GM10847 (cell line): ENCODE data around the gene MYL5.

Experiments used
- POLR2A ChIP-seq: IDR thresholded peaks from 2 replicates; pipeline ENCODE4 v1.6.1; 2011; ENCODE audit not compliant: insufficient read length; ENCODE audit errors: extremely low read depth

MYL5 gene

GRCh38 chr4:651884-652642 lies 22.3 kb upstream of the MYL5 start:
- no peak for TF ChIP-seq POLR2A

DNA sequence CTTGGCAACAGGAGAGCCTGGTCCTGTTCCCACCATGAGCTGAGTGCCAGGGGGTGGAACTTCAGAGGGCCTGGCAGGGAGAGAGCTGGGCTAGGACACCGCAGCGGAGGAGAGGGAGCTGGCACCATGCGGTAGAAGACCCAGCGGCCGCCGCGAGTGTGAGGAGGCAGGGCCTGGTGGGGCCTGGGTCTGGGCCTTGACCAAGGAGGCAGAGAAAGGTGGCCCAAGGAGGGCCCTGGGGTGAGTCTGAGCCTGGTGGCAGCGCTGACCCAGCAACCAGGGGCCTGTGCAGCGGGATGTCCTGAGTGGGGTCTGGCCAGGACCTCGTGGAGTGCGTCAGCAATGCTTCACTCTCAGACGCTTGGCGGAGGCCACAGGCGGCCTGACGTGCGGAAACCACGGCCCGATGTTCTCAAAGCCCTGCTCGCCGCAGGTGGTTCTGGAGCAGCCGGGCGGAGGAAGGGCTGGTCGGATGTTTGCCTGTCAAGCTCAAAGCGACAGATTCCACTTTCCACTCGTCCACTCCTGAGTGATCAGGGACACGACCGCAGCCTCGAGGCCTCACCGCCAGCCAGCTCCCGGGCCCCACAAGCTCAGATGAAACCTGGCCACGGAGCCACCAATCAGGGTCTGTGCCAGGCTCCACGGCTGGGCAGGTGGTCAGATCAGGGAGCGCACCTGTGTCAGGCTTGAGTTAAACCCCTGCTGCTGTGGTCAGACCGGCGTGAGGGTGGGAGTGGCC lies 21.1 kb upstream of the MYL5 start:
- no peak for TF ChIP-seq POLR2A

- no peak for TF ChIP-seq POLR2A
These were observed 20.4 kb upstream of the MYL5 start for GRCh38 chr4:653831-654502.

DNA sequence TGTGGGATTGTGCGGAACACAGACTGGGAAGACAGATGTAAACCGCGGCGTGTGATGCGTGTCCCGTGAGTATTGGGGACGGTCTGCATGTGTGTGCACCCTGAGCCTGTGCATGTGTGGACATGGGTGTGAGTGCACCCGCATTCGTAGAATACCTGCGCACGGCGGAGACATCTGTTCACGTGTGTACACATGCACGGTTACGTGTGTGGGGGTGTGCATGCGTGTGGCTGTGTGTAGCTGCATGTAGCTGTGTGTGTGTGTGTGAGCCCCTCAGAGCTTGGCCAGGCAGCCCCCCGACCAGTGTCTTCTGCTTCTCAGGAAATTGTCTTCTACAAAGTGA lies 19.9 kb upstream of the MYL5 start:
- no peak for TF ChIP-seq POLR2A

- TF ChIP-seq POLR2A = no peak
These were observed 19.4 kb upstream of the MYL5 start for GRCh38 chr4:654871-655463.

- no peak for TF ChIP-seq POLR2A
These were observed 18.7 kb upstream of the MYL5 start for GRCh38 chr4:655464-656151.

- TF ChIP-seq POLR2A = no peak
These were observed 17.7 kb upstream of the MYL5 start for GRCh38 chr4:656436-657337.

DNA sequence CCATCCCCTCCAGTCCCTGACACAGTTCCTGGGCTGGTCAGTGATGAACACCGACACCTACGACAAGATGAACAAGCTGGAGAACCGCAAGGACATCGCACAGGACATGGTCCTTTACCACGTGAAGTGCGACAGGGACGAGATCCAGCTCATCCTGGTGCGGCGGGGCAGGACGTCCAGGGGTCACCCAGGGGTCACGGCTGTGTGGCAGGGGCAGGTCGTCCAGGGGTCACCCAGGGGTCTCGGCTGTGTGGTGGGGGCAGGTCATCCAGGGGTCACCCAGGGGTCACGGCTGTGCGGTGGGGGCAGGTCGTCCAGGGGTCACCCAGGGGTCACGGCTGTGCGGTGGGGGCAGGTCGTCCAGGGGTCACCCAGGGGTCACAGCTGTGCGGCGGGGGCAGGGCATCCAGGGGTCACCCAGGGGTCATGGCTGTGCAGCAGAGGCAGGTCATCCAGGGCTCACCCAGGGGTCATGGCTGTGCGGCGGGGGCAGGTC lies 17.0 kb upstream of the MYL5 start:
- TF ChIP-seq POLR2A = no peak

- TF ChIP-seq POLR2A = no peak
These were observed 16.3 kb upstream of the MYL5 start for GRCh38 chr4:657834-658667.

DNA sequence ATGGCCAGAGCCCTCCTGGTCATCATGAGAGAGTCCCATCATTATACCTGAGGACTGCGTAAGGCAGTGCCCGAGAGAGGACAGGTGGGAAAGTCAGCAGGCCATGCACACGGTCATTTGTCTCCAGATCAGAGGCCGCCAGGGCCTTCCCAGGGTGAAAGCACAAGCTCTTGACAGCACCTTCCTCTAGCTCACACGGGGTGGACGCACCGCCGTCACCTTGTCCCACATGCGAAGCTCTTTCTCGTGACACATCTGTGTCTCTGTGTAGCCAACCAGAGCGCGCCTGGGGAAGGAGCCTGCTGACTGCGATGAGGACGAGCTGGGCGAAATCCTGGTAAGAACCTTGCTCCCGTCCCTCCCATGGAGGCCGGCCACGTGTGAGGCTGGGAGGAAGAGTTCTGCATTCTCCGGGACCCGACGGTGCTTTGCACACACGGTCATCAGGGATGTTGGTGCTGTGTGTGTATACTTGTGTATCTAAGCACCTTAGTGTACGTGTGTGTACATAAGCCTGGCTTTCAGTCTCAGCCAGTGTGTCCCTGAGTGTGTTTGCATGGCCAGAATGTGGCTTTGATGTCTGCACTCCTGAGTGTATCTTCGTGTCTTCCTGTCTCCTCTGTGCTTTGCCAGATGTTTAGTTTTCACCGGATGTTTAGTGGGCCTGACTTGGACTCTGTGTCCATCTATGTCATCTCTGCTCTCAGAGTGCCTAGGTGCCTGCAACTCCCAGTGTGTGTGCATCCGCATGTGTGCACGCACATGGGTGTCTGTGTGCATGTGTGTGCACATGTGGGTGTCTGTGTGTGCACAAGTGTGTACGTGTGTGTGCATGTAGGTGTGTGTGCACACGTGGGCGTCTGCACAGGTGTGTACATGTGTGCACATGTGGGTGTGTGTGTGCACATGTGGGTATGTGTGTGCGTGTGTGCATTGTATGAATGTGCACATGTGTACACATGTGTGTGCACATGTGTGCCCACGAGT lies 15.4 kb upstream of the MYL5 start:
- TF ChIP-seq POLR2A = no peak

GRCh38 chr4:659851-660250 lies 14.5 kb upstream of the MYL5 start:
- TF ChIP-seq POLR2A = no peak

- no peak for TF ChIP-seq POLR2A
These were observed 13.9 kb upstream of the MYL5 start for GRCh38 chr4:660401-660800.

- no peak for TF ChIP-seq POLR2A
These were observed 13.1 kb upstream of the MYL5 start for GRCh38 chr4:661231-661630.
